ENCODE data around the gene RSPH4A.

GRCh38 chr6:116605935-116606334 lies 10.3 kb upstream of the RSPH4A start:
- no peak for TF ChIP-seq CTCF (conservative IDR thresholded peaks at IDR 0.05; ENCODE audit: low read length)
- TF ChIP-seq EZH2phosphoT487 (IDR thresholded peaks at IDR 0.05; ENCODE audit: borderline replicate concordance), result no peak

All from Loucy (cell line).